Activated CD8-positive, alpha-beta T cell treated with anti-CD3 and anti-CD28 coated beads for 36 hours (primary cell): Measurements from ENCODE around the gene ZNF771. TPM values are rescaled to one million over a fixed set of nuclear protein-coding genes. Genes with fewer than 3 reads are reported as not detected.

Source experiments
- ATAC-seq: fragments of 200-7000 bp; cut with Tn5 transposase; one replicate; pipeline ENCODE4 v1.10.0; 2021; ENCODE audit warnings: mild to moderate bottlenecking, moderate library complexity
- CTCF ChIA-PET: fragments of 350-600 bp; sonication (Branson Sonifier 250); formaldehyde crosslinking; loops from one replicate; lab custom pipeline; 2021; ENCODE audit warnings: antibody characterized with exemption; lab: Charles Lee
- POLR2A ChIA-PET: fragments of 350-600 bp; sonication (Branson Sonifier 250); formaldehyde crosslinking; loops from one replicate; lab custom pipeline; 2021; ENCODE audit warnings: antibody characterized with exemption; lab: Charles Lee
- DNase-seq: peaks from one replicate; pipeline ENCODE4 v3.0.0-alpha.2; 2020
- H3K27ac Mint-ChIP-seq: one replicate; pipeline ENCODE4 v1.8.0; 2021; ENCODE audit warnings: mild to moderate bottlenecking, mixed read lengths
- H3K27me3 Mint-ChIP-seq: one replicate; pipeline ENCODE4 v1.8.0; 2021; ENCODE audit warnings: mixed read lengths
- H3K36me3 Mint-ChIP-seq: one replicate; pipeline ENCODE4 v1.8.0; 2021; ENCODE audit warnings: low read depth, mixed read lengths
- H3K4me1 Mint-ChIP-seq: one replicate; pipeline ENCODE4 v1.8.0; 2021; ENCODE audit warnings: low read depth, mixed read lengths
- H3K4me3 Mint-ChIP-seq: one replicate; pipeline ENCODE4 v1.8.0; 2021; ENCODE audit warnings: mild to moderate bottlenecking, moderate library complexity, mixed read lengths
- H3K9me3 Mint-ChIP-seq: one replicate; pipeline ENCODE4 v1.8.0; 2021; ENCODE audit warnings: mixed read lengths
- intact Hi-C: fragments of 100-400 bp; cut with micrococcal nuclease; formaldehyde crosslinking; loops from one replicate; pipeline ENCODE4 v1.10.0; 2022
- total RNA-seq, 2 experiments: library from RNA; stranded (reverse); gene quantifications; one replicate each; pipeline ENCODE4 v1.2.3, GENCODE V29; 2021
- TF ChIP-seq, protein P1 (sequence below): fragments of 200-600 bp; IDR thresholded peaks from one replicate; pipeline ENCODE4 v1.8.0; 2022; ENCODE audit warnings: antibody characterized with exemption, mild to moderate bottlenecking

ZNF771 gene
- total RNA-seq, 2 experiments from 2014 or later, result 5.4 to 6.6 TPM

DNA sequence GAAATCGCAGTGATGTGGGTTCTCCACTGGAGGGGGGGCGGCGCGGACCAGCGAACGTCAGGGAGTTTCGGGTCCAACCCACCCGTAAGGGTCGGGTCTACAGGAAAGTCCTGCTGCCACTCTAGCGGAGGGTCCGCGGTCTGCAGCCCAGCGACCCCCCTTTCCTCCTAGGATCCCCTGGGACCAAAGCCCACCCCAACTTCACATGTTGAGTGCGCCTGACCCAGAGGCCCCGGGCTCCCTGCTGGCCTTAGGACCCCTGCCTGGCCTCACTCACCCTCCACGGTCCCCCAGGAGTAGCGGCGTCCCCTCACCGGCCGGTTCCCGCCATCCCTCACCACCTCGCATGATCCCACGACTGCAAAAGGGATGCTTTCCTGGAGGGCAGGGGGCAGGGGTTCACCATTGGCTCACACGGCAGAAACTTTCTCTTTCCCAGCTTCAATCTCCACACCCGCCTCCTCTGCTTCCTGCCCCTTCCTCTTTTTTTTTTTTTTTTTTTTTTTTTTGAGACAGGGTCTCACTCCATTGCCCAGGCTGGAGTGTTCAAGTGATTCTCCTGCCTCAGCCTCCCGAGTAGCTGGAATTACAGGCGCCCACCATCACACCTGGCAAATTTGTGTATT, 28.1 kb upstream of the ZNF771 start:
- no peaks in the 10 kb centered on the region for H3K9me3 Mint-ChIP-seq
- H3K4me1 Mint-ChIP-seq, result peaks cover 48% of the 10 kb centered on the region
- ATAC-seq, result no peak
- peak overlapping the region; percentile 100 for H3K27ac Mint-ChIP-seq
- ChIA-PET CTCF (interaction anchor here (0.7 to 5.2 kb wide), 3 partner anchors 17 to 29 kb away, joined by 3 to 43 read pairs (median 30); partner anchors contain the start of genes ZNF48 and ZNF771), POLR2A (interaction anchor here (1.1 to 1.8 kb wide), 4 partner anchors 21 to 38 kb away, joined by 3 to 5 read pairs (median 4); partner anchors contain the start of gene ZNF771)
- no peaks in the 10 kb centered on the region for H3K27me3 Mint-ChIP-seq
- peaks cover 36% of the 10 kb centered on the region for H3K36me3 Mint-ChIP-seq
- H3K4me3 Mint-ChIP-seq, result peak overlapping the region; percentile 99
- DNase-seq, result no peak
- intact Hi-C loops, result loop anchor here (10.0 kb wide), 2 partner anchors 284 to 314 kb away; partner anchors contain the start of genes ALDOA, TBX6 and YPEL3
- TF ChIP-seq, protein P1, sequence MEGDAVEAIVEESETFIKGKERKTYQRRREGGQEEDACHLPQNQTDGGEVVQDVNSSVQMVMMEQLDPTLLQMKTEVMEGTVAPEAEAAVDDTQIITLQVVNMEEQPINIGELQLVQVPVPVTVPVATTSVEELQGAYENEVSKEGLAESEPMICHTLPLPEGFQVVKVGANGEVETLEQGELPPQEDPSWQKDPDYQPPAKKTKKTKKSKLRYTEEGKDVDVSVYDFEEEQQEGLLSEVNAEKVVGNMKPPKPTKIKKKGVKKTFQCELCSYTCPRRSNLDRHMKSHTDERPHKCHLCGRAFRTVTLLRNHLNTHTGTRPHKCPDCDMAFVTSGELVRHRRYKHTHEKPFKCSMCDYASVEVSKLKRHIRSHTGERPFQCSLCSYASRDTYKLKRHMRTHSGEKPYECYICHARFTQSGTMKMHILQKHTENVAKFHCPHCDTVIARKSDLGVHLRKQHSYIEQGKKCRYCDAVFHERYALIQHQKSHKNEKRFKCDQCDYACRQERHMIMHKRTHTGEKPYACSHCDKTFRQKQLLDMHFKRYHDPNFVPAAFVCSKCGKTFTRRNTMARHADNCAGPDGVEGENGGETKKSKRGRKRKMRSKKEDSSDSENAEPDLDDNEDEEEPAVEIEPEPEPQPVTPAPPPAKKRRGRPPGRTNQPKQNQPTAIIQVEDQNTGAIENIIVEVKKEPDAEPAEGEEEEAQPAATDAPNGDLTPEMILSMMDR, result no peak

DNA sequence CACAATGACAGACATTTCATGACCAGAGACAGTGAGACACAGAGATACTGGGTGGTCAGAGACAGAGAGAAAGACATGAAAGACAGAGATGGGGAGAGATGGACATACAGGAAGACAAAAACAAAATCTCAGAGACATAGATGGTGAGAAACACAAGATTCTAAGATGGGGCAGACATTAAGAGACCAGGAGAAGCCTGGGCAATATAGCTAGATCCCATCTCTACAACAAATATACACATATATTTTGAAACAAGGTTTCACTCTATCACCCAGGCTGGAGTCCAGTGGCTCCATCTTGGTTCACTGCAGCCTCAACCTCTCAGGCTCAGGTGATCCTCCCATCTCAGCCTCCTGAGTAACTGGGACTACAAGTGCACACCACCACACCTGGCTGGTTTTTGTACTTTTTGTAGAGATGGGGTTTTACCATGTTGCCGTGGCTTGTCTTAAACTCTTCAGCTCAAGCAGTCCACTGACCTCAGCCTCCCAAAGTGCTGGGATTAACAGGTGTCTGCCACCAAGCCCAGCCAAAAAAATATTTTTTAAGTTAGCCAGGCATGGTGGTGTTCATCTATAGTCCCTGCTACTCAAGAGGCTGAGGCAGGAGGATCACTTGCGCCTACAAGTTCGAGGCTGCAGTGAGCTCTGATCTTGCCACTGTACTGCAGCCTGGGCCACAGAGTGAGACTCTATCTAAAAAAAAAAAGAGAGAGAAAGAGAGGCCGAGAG, 27.2 kb upstream of the ZNF771 start:
- H3K4me1 Mint-ChIP-seq, result peaks cover 48% of the 10 kb centered on the region
- peaks cover 36% of the 10 kb centered on the region for H3K36me3 Mint-ChIP-seq
- ChIA-PET POLR2A (interaction anchor here (0.6 to 3.3 kb wide), 5 partner anchors 15 to 217 kb away, joined by 3 to 14 read pairs (median 5); partner anchors contain the start of genes CD2BP2, ZNF48 and ZNF771), CTCF (interaction anchor here (0.6 to 5.2 kb wide), 4 partner anchors 9 to 37 kb away, joined by 3 to 43 read pairs (median 16); partner anchors contain the start of genes ZNF48 and ZNF771)
- no peak for ATAC-seq
- TF ChIP-seq, protein P1, result no peak
- H3K4me3 Mint-ChIP-seq, result peak overlapping the region; percentile 99
- no peaks in the 10 kb centered on the region for H3K27me3 Mint-ChIP-seq
- peak overlapping the region; percentile 100 for H3K27ac Mint-ChIP-seq
- intact Hi-C loops, result no loop called here
- no peaks in the 10 kb centered on the region for H3K9me3 Mint-ChIP-seq
- DNase-seq, result no peak

DNA sequence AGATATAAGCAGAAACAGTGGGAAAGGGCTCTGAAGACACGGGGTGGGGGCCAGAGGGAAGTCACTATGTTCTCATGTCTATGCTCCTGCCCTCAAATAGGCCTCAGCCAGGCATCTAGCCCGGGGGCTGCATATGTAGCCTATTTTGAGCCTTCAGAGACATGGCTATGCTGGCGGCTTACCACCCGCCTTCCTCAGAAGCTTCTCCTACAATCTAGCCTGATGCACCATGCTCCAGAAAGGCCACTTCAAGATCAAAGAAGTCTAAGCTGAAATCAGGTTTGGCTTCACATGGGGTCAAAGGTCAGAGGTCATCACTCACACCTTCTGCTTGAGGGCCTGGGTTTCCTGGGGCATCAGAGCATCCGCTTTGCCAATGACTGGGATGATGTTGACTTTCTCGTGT, 26.6 kb upstream of the ZNF771 start:
- ATAC-seq (no peak), DNase-seq (peak; percentile 20)
- intact Hi-C loops, result no loop called here
- Mint-ChIP-seq H3K9me3 (no peaks in the 10 kb centered on the region), H3K27me3 (no peaks in the 10 kb centered on the region), H3K4me1 (peaks cover 45% of the 10 kb centered on the region), H3K36me3 (peaks cover 34% of the 10 kb centered on the region), H3K4me3 (peak overlapping the region; percentile 84), H3K27ac (peak overlapping the region; percentile 98)
- TF ChIP-seq, protein P1, result no peak
- ChIA-PET CTCF (interaction anchor here (0.6 to 5.2 kb wide), 3 partner anchors 16 to 37 kb away, joined by 3 to 43 read pairs (median 30); partner anchors contain the start of genes ZNF48 and ZNF771), POLR2A (interaction anchor here (0.7 to 3.3 kb wide), 5 partner anchors 12 to 37 kb away, joined by 3 to 14 read pairs (median 6); partner anchors contain the start of genes CD2BP2, ZNF48 and ZNF771)

GRCh38 chr16:30381291-30382041, 25.9 kb upstream of the ZNF771 start:
- Mint-ChIP-seq H3K36me3 (peaks cover 34% of the 10 kb centered on the region), H3K4me3 (peak overlapping the region; percentile 84), H3K4me1 (peaks cover 44% of the 10 kb centered on the region), H3K9me3 (no peaks in the 10 kb centered on the region), H3K27me3 (no peaks in the 10 kb centered on the region), H3K27ac (peak overlapping the region; percentile 98)
- ChIA-PET CTCF (interaction anchor here (4.8 to 5.2 kb wide), 2 partner anchors 15 to 27 kb away, joined by 30 to 43 read pairs; partner anchors contain the start of genes ZNF48 and ZNF771), POLR2A (interaction anchor here (1.0 to 3.3 kb wide), 4 partner anchors 11 to 26 kb away, joined by 3 to 14 read pairs (median 7); partner anchors contain the start of genes CD2BP2 and ZNF48)
- intact Hi-C loops, result no loop called here
- DNase-seq (peak; percentile 62), ATAC-seq (no peak)
- TF ChIP-seq, protein P1, result no peak
